Suppressor macrophage treated with lipopolysaccharide for 1 hour (primary cell): ENCODE measurements around the gene SLC39A11.

ENCODE experiments used
- DNase-seq, 3 donors: peaks; one replicate each; pipeline ENCODE4 v3.0.0-alpha.2; 2020 to 2022

Gene SLC39A11

GRCh38 chr17:73042809-73043685 lies 49.4 kb downstream of the SLC39A11 start:
- peak; percentile 12 to 47 (median 22) for DNase-seq

- no peak for DNase-seq
Observed at GRCh38 chr17:73042225-73042624, 50.3 kb downstream of the SLC39A11 start.

- DNase-seq, result peak in 1 of 3 donors; percentile 9
Observed at GRCh38 chr17:73039282-73039681, 53.2 kb downstream of the SLC39A11 start.

- no peak for DNase-seq
Observed at GRCh38 chr17:73031472-73031871, 61.0 kb downstream of the SLC39A11 start.

- no peak for DNase-seq
Observed at GRCh38 chr17:73030995-73031394, 61.5 kb downstream of the SLC39A11 start.

GRCh38 chr17:73030501-73030921 lies 62.0 kb downstream of the SLC39A11 start:
- DNase-seq, result no peak

- DNase-seq, result no peak
Observed at GRCh38 chr17:73029991-73030390, 62.5 kb downstream of the SLC39A11 start.

- DNase-seq, result no peak
Observed at GRCh38 chr17:73029021-73029420, 63.5 kb downstream of the SLC39A11 start.

GRCh38 chr17:73028299-73028755 lies 64.2 kb downstream of the SLC39A11 start:
- DNase-seq, result no peak

- DNase-seq, result no peak
Observed at GRCh38 chr17:73027130-73027741, 65.3 kb downstream of the SLC39A11 start.

- DNase-seq, result no peak
Observed at GRCh38 chr17:73025041-73025560, 67.4 kb downstream of the SLC39A11 start.

- no peak for DNase-seq
Observed at GRCh38 chr17:73023759-73024158, 68.7 kb downstream of the SLC39A11 start.

- DNase-seq, result no peak
Observed at GRCh38 chr17:73022694-73023093, 69.8 kb downstream of the SLC39A11 start.

GRCh38 chr17:73021771-73022170 lies 70.7 kb downstream of the SLC39A11 start:
- DNase-seq, result no peak

GRCh38 chr17:73020110-73020509 lies 72.4 kb downstream of the SLC39A11 start:
- no peak for DNase-seq

GRCh38 chr17:73018599-73018998 lies 73.9 kb downstream of the SLC39A11 start:
- DNase-seq, result no peak

- no peak for DNase-seq
Observed at GRCh38 chr17:73017658-73018057, 74.8 kb downstream of the SLC39A11 start.

GRCh38 chr17:73015722-73016276 lies 76.7 kb downstream of the SLC39A11 start:
- DNase-seq, result no peak

- no peak for DNase-seq
Observed at GRCh38 chr17:73013816-73014663, 78.4 kb downstream of the SLC39A11 start.

GRCh38 chr17:73013301-73013700 lies 79.2 kb downstream of the SLC39A11 start:
- DNase-seq, result no peak

GRCh38 chr17:73011016-73011486 lies 81.4 kb downstream of the SLC39A11 start:
- DNase-seq, result no peak

- DNase-seq, result no peak
Observed at GRCh38 chr17:73010414-73010813, 82.1 kb downstream of the SLC39A11 start.
